Heart left ventricle (tissue), 16 donors: ENCODE data around the gene GYPC. TPM values are rescaled to one million over a fixed set of nuclear protein-coding genes. Genes with fewer than 3 reads are reported as not detected.

Experiments used
- ATAC-seq, 4 donors: fragments of 200-7000 bp; cut with Tn5 transposase; one replicate each; pipeline ENCODE4 v1.9.1; 2020 to 2022; ENCODE audit warnings: moderate library complexity in 4 of 4, mild to moderate bottlenecking in 3 of 4, moderate number of reproducible peaks in 1 of 4
- DNase-seq, 5 donors: peaks; one replicate each; pipeline ENCODE4 v3.0.0-alpha.2; 2020
- H3K27ac ChIP-seq, 12 donors: fragments of 200-600 bp; sonication (generic) in 4 of 12; one replicate each; pipeline versions ENCODE4 v1.5.0 to v1.8.0; 2016 to 2022; ENCODE audit warnings: mild to moderate bottlenecking in 2 of 12
- H3K27me3 ChIP-seq, 9 donors: fragments of 200-600 bp; sonication (generic) in 2 of 9; one replicate each; pipeline versions ENCODE4 v1.5.1 to v1.8.0; 2016 to 2022; ENCODE audit warnings: mild to moderate bottlenecking in 3 of 9
- H3K36me3 ChIP-seq, 9 donors: fragments of 200-600 bp; sonication (generic) in 2 of 9; one replicate each; pipeline versions ENCODE4 v1.5.0 to v1.8.0; 2018 to 2022; ENCODE audit warnings: mild to moderate bottlenecking in 2 of 9
- H3K4me1 ChIP-seq, 12 donors: fragments of 200-600 bp; sonication (generic) in 4 of 12; one replicate each; pipeline versions ENCODE4 v1.5.0 to v1.8.0; 2016 to 2022; ENCODE audit warnings: mild to moderate bottlenecking in 3 of 12
- H3K4me3 ChIP-seq, 12 donors: fragments of 200-600 bp; sonication (generic) in 4 of 12; one replicate each; pipeline versions ENCODE4 v1.5.0 to v1.8.0; 2017 to 2022; ENCODE audit warnings: mild to moderate bottlenecking in 9 of 12, moderate library complexity in 4 of 12
- H3K9me3 ChIP-seq, 12 donors: fragments of 200-600 bp; sonication (generic) in 4 of 12; one replicate each; pipeline versions ENCODE4 v1.5.0 to v1.8.0; 2016 to 2022; ENCODE audit warnings: mild to moderate bottlenecking in 1 of 12
- POLR2A ChIP-seq, 2 donors: fragments of 450-650 bp; IDR thresholded peaks; one replicate each; pipeline ENCODE4 v1.6.1; 2017; ENCODE audit warnings: antibody characterized with exemption in 2 of 2, mild to moderate bottlenecking in 2 of 2, moderate library complexity in 2 of 2
- WGBS, 4 donors: extraction: QIAGEN DNeasy Blood & Tissue Kit in 2 of 4; methylation state at CpG; one replicate each; pipeline versions ENCODE4 v1.1.5 to v1.1.7; 2013 to 2018; 5-methylcytosine and 5-hydroxymethylcytosine counted together
- intact Hi-C, 10 donors: fragments of 100-400 bp; cut with DNase I; formaldehyde crosslinking; loops; one replicate each; pipeline versions ENCODE4 v1.11.1 to v1.14.2; 2022
- polyA plus RNA-seq, 2 donors: library from polyadenylated mRNA; stranded (reverse); fragments of 200-250 nt; gene quantifications; one replicate each; pipeline ENCODE4 v1.2.3, GENCODE V29; 2013
- total RNA-seq, 9 donors: library from RNA; depleted of rRNA in 2 of 9; stranded (reverse); fragments of >200 nt in 2 of 9; fragmentation: NEBNext Ultra II Directional in 3 of 9; extraction: Animal tissue kit (Norgen Biotek cat#: 25700) in 3 of 9; gene quantifications; one replicate each; pipeline versions ENCODE4 v1.1.0 to v1.2.4, GENCODE V29; 2016 to 2023
- TF ChIP-seq, protein P1 (sequence below), 12 donors: fragments of 200-600 bp; sonication (generic) in 4 of 12; IDR thresholded peaks; one replicate each; pipeline versions ENCODE4 v1.5.0 to v1.8.0; 2018 to 2022; ENCODE audit warnings: antibody characterized with exemption in 12 of 12, mild to moderate bottlenecking in 5 of 12
- donor health status: ischemic (EF 13 %, LVEDD 7.1; RV severe dilation, severe dysfunction).
- donor health status: healthy with polysubstance abuse.
- donor health status: DM: no; HTN: yes; CAD: no.
- donor health status: DM: no; HTN: no; CAD: no.
- donor health status: ischemic (EF 25% LVEDD 6.9; RV normal size, moderate dysfunction).
- donor health status: ischemic (EF 25% LVEDD 5.7; RV mildly dilated, moderate dysfunction).
- donor health status: healthy.
- donor health status: DM: yes; HTN: yes; CAD: no.
- donor health status: ischemic (EF 35%, LVEDD 5.7; RV mildly dilated, moderate dysfunction).
- donor health status: nonischemic (EF 11% LVEDD 7.7; RV severe dilation, severe dysfunction).
- donor health status: DM: yes; HTN: yes; CAD: no.
- donor health status: PGD.
- donor health status: ischemic (EF 29% LVEDD 5.4; RV normal size, mild dysfunction).
- donor health status: nonischemic (EF 23%, LVEDD 6.1; RV moderate dilation, normal function).

GYPC gene
- total and polyA plus RNA-seq, 11 donors: 108 to 369 (median 131) TPM

DNA sequence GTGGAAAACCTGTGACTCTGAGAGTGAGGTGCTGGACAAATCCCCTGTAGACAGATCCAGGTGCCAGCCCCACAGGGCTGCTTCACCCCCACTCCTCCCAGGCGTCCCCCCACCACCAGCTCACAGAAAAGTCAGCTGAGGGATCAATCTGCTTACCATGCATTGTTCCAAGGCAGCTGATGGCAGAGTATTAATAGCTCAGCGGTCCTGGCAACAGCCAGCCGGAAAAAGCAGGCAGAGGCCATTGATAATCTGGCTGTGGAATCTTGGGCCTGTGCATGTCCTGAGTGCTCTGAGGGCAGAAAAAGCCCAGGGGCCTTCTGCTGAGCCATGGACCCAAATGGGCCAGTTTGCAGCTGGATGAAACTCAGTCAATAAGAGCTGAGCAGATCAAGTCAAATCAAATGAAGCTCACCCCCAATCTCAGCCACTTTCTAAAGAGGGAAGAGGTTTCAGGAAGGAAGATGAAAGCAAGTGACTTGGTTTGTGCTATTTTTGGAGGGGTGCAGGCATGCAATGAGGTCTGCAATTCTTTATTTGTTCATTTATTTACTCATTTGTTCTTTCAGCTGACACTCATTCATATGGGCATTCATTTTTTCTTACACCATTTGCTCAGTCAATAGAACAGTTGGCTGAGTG, 63.4 kb downstream of the GYPC start:
- 29 to 47% (median 33%) methylated on average over 3 of the region's 3 CpGs for WGBS, 4 donors
- no peaks in the 10 kb centered on the region for H3K36me3 ChIP-seq
- peak; percentile 70 to 89 (median 82) for ATAC-seq
- DNase-seq: peak in 3 of 5 donors; percentile 38 to 51 (median 47)
- intact Hi-C loops: no loop called here
- no peak overlapping the region for H3K4me3 ChIP-seq
- H3K27ac ChIP-seq: peak overlapping the region in 10 of 12 donors; percentile 8 to 62 (median 54)
- no peaks in the 10 kb centered on the region for H3K27me3 ChIP-seq
- H3K4me1 ChIP-seq: peaks cover 0 to 45% (median 26%) of the 10 kb centered on the region in 12 donors
- no peak for TF ChIP-seq POLR2A (IDR thresholded peaks at IDR 0.05)
- TF ChIP-seq, protein P1, sequence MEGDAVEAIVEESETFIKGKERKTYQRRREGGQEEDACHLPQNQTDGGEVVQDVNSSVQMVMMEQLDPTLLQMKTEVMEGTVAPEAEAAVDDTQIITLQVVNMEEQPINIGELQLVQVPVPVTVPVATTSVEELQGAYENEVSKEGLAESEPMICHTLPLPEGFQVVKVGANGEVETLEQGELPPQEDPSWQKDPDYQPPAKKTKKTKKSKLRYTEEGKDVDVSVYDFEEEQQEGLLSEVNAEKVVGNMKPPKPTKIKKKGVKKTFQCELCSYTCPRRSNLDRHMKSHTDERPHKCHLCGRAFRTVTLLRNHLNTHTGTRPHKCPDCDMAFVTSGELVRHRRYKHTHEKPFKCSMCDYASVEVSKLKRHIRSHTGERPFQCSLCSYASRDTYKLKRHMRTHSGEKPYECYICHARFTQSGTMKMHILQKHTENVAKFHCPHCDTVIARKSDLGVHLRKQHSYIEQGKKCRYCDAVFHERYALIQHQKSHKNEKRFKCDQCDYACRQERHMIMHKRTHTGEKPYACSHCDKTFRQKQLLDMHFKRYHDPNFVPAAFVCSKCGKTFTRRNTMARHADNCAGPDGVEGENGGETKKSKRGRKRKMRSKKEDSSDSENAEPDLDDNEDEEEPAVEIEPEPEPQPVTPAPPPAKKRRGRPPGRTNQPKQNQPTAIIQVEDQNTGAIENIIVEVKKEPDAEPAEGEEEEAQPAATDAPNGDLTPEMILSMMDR (IDR thresholded peaks at IDR 0.05): no peak
- no peaks in the 10 kb centered on the region for H3K9me3 ChIP-seq

DNA sequence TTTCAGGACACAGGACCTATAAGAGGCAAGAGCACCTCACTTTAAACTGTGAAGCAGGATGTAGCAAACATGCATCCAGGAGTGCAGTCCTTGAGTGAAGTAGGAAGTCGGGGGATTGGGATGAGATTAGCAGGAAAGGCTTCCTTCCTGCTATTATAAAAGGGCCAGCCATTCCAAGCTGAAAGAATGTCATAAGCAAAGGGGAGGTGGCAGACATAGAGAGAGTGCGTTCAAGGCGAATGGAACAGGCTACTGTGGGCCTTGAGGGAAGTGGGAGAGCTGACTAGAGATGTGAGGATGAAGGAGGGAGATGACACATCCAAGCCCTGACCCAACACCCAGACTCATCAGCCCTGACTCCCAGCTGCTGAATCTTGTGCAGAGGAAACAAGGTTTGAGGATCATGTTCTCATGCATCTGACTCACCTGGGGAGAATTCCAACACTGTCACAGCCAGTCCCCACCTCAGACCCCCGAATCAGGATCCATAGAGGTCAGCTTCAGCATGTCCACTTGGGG, 63.9 kb downstream of the GYPC start:
- no peaks in the 10 kb centered on the region for H3K36me3 ChIP-seq
- TF ChIP-seq, protein P1 (IDR thresholded peaks at IDR 0.05): no peak
- no peak for TF ChIP-seq POLR2A (IDR thresholded peaks at IDR 0.05)
- intact Hi-C loops: no loop called here
- peak; percentile 21 to 63 (median 40) for ATAC-seq
- no peak for DNase-seq
- WGBS, 4 donors: 55 to 67% (median 60%) methylated on average over 4 of the region's 4 CpGs
- peak overlapping the region in 9 of 12 donors; percentile 8 to 62 (median 58) for H3K27ac ChIP-seq
- peaks cover 0 to 45% (median 21%) of the 10 kb centered on the region in 12 donors for H3K4me1 ChIP-seq
- H3K4me3 ChIP-seq: no peak overlapping the region
- H3K9me3 ChIP-seq: peaks cover 0 to 5% (median under 1%) of the 10 kb centered on the region in 12 donors
- no peaks in the 10 kb centered on the region for H3K27me3 ChIP-seq

DNA sequence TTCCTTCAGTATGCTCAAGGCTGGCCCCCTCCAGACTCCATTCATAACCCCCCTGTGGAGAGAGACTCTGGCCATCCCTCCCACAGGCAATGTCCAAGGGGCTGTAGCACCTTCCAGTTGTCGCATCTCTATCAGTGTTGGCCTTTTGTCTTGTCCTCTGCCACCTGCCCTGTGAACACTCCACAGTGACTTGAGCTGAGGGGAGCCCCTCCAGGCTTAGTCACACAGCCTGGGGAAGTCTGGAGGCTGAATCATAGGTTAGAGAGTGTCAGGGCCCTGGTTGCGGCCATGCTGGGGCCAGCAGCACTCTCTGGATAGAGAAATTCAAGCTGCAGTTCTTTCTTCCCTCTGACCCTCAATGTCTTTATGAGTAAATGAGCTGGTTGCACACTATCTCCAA, 64.7 kb downstream of the GYPC start:
- Histone ChIP-seq H3K27me3 (no peaks in the 10 kb centered on the region), H3K4me1 (peaks cover 0 to 45% (median 21%) of the 10 kb centered on the region in 12 donors), H3K36me3 (no peaks in the 10 kb centered on the region), H3K4me3 (no peak overlapping the region), H3K9me3 (peaks cover 0 to 13% (median 8%) of the 10 kb centered on the region in 12 donors), H3K27ac (peak overlapping the region in 5 of 12 donors; percentile 2 to 62 (median 46))
- 88 to 98% (median 93%) methylated on average over 1 to 2 of the region's 2 CpGs for WGBS, 4 donors
- intact Hi-C loops: no loop called here
- TF ChIP-seq, protein P1 (IDR thresholded peaks at IDR 0.05): no peak
- no peak for TF ChIP-seq POLR2A (IDR thresholded peaks at IDR 0.05)
- no peak for DNase-seq
- no peak for ATAC-seq

DNA sequence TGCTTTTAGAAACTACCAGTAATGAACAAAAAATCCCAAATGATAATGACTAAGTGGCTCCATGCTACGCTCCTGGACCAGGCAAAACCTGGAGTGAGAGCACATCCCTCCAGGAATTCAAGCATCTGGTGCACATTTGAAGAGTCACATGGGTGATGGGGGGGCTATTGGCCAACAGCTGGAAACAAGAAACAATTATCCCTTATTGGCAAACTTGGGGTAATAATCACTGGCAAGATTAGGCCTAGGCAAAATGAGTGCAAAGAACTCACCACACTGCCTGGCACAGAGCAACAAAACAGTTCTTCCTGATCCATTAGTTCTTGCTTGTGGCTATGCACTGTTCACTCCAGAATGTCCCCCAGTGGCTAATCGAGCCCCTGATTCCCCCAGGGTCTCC, 66.1 kb downstream of the GYPC start:
- no peak for TF ChIP-seq POLR2A (IDR thresholded peaks at IDR 0.05)
- TF ChIP-seq, protein P1 (IDR thresholded peaks at IDR 0.05): no peak
- Histone ChIP-seq H3K4me3 (no peak overlapping the region), H3K27me3 (no peaks in the 10 kb centered on the region), H3K4me1 (peaks cover 0 to 45% (median 21%) of the 10 kb centered on the region in 12 donors), H3K9me3 (peaks cover 0 to 19% (median 9%) of the 10 kb centered on the region in 12 donors), H3K27ac (no peak overlapping the region), H3K36me3 (no peaks in the 10 kb centered on the region)
- no peak for ATAC-seq
- WGBS, 4 donors: 58 to 72% (median 69%) methylated on average over 2 of the region's 2 CpGs
- intact Hi-C loops: no loop called here
- DNase-seq: no peak
